ENCODE measurements around the gene PARD6G.

PARD6G gene

GRCh38 chr18:80161781-80162417 is 85.4 kb downstream of the PARD6G start:
- no peak overlapping the region for H3K4me3 ChIP-seq (ENCODE audit: low read depth, low read length)
- TF ChIP-seq CTCF (IDR thresholded peaks at IDR 0.05; ENCODE audit: borderline replicate concordance, insufficient read depth, low read depth, low read length) = no peak

GRCh38 chr18:80159713-80160636 is 87.3 kb downstream of the PARD6G start:
- peak; percentile 83 for TF ChIP-seq CTCF (IDR thresholded peaks at IDR 0.05; ENCODE audit: borderline replicate concordance, insufficient read depth, low read depth, low read length)
- H3K4me3 ChIP-seq (ENCODE audit: low read depth, low read length) = no peak overlapping the region

GRCh38 chr18:80158365-80158764 is 88.9 kb downstream of the PARD6G start:
- TF ChIP-seq CTCF (IDR thresholded peaks at IDR 0.05; ENCODE audit: borderline replicate concordance, insufficient read depth, low read depth, low read length) = no peak
- no peak overlapping the region for H3K4me3 ChIP-seq (ENCODE audit: low read depth, low read length)

GRCh38 chr18:80157708-80158343 is 89.5 kb downstream of the PARD6G start:
- TF ChIP-seq CTCF (IDR thresholded peaks at IDR 0.05; ENCODE audit: borderline replicate concordance, insufficient read depth, low read depth, low read length) = peak; percentile 84
- H3K4me3 ChIP-seq (ENCODE audit: low read depth, low read length) = no peak overlapping the region

GRCh38 chr18:80154293-80154692 is 93.0 kb downstream of the PARD6G start:
- TF ChIP-seq CTCF (IDR thresholded peaks at IDR 0.05; ENCODE audit: borderline replicate concordance, insufficient read depth, low read depth, low read length) = peak; percentile 67
- no peak overlapping the region for H3K4me3 ChIP-seq (ENCODE audit: low read depth, low read length)

- no peak for TF ChIP-seq CTCF (IDR thresholded peaks at IDR 0.05; ENCODE audit: borderline replicate concordance, insufficient read depth, low read depth, low read length)
- H3K4me3 ChIP-seq (ENCODE audit: low read depth, low read length) = no peak overlapping the region
These were observed 97.6 kb downstream of the PARD6G start for GRCh38 chr18:80149667-80150066.
